Stimulated activated CD4-positive, alpha-beta T cell treated with anti-CD3 and anti-CD28 coated beads, Interleukin-2, amount 100 ng/mL, for 4 hours (primary cell): ENCODE measurements around the gene TBC1D10A.
A peak's percentile ranks its signal among the peaks of the same experiment; 100 is the strongest.

Experiments used
- DNase-seq: peaks from one replicate; pipeline ENCODE4 v3.0.0-alpha.2; 2020; ENCODE audit warnings: low read depth

TBC1D10A gene

DNA sequence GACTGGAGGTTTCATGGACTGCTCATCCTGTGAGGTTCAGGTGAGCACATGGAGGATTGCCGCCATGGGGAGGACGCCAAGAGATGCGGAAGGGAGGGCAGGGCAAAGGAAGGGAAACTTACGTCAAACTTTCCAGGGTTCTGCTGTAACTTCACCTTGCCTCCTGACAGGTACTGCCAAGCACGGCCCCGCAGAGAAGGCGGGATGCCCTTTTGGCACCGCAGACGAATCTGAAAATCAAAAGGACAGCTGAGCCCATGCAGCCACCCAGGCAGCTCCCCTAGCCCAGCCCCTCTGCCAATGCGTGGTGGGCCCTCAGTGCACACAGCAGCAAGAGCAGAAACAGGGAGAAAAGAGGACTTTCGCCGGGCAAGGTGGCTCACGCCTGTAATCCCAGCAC is 27.4 kb downstream of the TBC1D10A start:
- no peak for DNase-seq

DNA sequence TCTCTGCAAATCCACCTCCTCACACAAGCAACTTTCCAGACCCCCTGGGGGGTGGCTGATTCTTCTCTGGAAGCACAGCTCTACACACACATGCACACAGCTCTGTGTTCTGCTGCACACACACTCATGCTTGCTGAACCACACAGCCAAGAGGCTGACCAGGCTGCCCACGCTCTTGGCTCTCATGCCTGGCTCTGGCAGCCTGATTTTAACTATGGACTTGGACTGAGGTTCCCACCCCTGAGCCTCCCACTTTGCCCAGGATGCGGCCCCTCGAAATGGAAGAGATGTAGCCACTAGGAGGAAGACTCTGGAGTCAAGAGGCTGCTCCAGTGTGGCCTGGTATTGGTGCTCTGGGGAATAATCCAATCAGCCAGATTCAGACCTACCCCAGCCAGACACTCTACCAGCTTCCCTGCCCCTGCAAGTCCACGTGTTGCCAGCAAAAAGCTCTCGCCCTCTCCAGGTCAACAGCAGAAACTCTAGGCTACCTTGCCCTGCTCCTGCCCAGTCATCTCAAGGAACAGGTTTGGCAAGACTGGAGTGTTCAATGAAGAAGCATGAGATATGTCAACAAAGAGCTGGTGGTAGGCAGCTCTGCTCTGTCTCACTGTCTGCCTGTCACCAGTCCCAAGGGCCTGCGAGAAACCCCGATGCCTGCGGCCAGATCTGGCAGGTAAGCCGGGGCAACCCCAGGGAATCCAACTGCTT is 28.6 kb downstream of the TBC1D10A start:
- no peak for DNase-seq

DNA sequence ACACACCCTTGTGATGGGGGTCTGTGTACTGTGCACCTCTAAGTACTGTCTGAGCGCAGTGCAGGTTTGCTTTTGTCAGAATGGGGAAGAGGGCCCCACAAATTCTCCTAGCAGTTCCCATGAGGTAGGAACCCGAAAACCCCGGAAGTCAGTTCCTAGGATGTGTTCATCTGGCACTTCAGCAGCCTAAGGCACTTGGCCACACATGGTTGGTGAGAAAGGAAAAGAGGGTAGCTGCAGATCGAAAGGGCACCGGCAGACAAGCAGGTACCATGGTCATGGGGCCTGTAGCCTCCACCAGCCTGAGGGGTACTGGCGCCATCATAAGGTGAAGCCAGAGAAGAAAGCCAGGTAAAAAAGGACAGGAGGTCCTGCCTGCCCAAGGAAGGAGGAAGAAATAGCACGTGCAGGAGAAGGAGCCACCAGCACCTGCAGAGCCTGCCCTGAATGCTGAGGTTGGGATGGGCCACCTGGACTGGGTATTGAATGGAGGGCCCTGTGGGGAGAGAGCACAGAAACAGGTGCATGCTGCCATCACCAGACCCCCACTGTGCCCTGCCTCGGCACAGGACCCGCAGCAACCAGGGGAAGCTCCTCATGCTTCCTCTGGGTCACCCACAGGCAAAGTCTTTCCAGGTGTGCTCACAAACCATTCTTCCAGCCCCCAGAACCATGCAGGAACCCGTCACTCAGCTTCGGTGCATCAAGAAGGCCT is 29.3 kb downstream of the TBC1D10A start:
- no peak for DNase-seq

DNA sequence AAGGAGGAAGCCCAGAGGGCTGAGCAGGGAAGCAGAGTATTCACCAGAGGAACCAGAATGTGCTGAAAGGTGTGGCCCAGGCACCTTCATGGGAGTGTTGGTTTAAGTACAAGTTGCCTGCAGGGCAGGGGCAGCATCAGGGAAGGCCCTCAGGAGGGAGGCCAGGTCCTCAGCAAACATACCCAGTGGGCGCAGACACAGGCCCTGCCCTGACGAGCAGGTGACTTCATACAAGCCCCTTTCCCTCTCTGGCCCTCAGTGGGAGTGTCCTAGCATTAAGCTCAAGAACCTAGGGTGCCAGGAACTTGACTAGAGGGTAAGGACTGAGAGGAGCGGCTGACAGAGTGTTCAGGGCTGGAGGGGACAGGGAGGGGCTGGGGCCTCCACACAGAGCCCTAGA is 29.9 kb downstream of the TBC1D10A start:
- no peak for DNase-seq

DNA sequence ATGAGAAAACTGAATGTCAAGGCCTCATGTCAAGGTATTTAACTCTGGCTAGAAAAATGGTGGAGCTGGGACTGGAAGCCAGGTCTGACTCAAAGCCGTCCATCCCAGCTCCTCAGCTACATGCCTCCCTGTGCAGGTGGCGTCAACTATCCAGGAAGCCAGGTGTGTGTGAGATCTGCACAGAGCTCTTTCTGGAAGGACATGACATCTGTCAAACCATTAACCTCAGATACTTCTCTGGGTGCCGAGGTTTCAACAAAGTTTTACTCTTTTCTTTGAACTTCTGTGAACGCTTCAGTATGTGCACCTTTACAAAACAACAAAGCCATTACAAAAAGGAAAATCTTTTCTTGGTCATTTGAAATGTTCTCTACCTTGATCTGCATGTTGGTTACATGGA is 30.4 kb downstream of the TBC1D10A start:
- no peak for DNase-seq

DNA sequence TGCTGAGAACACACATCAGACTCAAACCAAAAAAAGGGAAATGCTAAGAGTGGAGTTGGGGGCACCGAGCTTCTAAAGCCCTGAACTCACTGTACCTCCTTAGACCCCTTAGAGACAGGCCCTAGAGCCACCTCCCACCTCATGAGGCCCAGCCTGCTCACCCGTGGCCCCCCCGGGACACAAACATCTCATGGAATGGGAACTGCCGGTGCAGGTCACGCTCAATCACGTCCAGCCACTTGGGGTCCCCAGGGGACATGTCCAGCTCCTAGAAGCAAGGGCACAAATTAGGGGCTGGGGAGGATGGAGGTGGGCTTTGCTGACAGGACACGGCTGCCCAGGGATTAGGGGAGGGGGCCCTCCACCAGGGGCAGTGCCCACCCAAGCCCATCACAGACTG is 31.2 kb downstream of the TBC1D10A start:
- DNase-seq = no peak

DNA sequence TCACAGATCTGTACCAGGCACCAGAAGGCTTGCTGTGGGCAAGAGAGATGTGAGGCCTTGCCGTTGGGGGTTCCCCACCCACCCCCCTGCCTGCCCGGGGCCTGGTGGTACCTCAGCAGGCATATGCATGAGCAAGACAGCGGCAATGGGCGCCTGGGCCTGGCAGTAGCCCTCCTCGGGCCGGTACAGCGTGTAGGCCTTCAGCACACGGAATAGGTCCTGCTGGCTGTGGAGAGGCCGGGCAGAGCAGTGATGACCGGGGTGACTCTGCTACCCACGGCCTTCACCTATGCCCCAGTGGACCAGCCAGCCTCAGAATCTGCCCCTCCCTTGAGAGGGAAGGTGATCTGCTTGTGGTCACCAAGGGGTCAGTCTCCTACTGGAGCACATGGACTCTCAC is 31.9 kb downstream of the TBC1D10A start:
- no peak for DNase-seq

DNA sequence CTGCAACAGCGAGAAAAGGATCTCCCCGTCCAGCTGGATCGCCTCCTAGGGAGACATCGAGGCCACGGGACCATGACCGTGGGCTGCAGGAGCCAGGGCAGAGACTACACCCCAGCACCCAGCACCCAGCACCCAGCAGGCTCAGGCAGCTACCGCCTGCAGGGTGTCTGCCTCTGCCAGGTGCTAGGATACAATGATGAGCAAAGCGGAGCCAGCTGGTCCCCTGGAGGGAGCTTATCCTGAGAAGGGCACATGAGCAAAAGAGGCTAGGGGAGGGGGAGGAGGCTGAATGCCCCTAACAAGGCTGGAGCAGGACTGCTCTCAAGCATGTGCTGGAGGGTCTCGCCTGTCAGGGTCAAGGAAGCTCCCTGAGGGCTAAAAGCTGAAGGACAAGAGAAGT is 32.7 kb downstream of the TBC1D10A start:
- DNase-seq = no peak

DNA sequence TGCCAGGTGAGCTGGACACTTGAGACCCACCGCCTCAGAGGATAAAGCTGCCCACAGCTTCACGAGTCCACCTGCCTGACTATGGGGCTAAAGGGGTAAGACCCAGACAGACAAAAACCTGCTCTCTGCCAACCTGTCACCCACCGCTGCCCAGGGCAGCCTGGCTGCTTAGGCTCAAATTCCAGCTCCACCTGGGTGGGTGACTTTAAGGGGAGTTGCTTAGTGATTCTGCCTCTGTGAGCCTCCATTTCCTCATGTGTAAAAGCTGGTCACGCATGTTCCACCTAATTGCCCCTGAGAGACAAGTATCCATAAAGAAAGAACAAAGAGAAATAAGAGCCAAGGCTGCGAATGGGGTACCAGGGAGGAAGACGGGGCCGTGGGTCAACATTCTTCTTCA is 33.7 kb downstream of the TBC1D10A start:
- DNase-seq = no peak

DNA sequence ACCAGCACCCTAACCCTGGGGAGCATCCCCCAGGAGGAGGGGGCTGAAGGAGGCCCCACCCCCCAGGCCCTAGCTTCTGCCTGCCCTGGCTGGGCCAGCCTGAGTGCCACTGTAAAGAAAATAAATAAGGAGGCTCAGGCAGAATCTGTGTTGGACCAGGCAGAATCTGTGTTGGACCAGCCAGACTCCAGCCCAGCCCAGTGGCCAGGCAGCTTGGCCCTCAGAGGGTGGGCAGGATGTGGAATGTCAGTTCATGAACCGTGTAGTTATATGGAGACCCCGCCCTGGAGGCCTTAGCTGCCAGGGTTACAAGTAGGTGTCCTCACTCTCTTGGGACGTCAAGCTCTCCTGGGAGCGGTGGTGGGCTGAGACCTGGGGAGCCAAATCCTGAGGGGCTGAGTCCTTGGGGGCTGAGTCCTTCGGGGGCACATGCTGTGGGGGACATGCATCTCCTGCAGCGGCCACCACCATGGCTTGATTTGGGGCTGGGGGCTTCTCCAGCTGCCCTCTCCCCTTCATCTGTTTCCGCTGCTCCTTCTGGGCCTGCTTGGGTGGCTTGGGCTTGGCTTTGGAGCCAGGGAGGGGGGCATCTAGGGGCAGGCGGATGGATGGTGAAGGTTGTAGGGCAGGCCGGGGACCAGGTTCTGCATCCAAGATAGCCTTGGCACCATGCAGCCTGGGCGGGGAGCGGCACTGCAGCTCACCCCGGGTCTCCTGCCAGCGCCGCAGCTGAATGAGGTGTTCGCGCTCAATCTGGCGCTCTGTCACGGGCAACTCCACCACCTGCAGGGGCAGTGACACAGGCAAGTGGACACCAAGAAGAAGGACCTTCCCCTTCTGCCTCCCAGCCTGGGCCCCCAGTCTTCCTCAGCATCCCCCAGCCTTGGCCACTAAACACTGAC is 34.4 kb downstream of the TBC1D10A start:
- DNase-seq = no peak

DNA sequence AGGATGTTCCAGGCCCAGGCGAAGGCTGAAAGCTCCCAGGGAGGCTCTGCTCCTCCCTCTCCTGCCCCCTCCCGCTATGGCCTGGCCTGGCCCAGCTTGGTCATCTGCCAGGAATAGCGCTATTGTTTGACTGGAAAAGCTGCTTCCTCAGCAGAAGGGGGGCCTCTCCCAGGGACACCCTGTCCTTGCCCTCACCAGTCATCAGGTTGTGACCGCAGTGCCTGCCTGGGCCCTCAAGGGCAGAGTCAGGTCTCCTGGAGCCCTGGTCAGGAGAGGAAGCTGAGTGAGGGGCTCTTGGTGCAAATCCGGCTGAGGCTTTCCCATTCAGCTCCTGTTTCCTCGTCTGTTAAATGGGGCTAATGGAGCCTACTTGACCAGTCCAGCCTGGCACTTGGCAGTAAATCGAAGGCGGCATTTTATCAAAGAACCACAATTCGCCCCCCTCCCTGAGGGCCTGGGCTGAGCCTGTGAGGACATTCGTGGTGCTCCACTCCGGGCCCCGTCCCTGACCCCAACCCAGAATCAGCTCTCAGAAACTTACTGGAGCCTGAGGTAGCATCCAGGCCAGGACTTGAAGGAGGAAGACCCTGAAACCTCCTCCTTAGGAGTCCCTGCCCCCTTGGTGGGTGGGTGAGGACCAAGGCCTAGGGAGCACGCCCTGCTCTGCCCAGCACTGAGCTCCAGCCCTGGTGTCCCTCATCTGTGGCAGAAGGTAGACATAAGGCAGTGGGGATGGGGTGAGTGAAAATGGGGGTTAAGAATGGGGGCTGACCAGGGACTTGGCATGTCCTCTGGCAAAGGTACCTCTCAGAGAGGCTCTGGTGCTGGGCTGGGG is 35.5 kb downstream of the TBC1D10A start:
- DNase-seq = no peak

DNA sequence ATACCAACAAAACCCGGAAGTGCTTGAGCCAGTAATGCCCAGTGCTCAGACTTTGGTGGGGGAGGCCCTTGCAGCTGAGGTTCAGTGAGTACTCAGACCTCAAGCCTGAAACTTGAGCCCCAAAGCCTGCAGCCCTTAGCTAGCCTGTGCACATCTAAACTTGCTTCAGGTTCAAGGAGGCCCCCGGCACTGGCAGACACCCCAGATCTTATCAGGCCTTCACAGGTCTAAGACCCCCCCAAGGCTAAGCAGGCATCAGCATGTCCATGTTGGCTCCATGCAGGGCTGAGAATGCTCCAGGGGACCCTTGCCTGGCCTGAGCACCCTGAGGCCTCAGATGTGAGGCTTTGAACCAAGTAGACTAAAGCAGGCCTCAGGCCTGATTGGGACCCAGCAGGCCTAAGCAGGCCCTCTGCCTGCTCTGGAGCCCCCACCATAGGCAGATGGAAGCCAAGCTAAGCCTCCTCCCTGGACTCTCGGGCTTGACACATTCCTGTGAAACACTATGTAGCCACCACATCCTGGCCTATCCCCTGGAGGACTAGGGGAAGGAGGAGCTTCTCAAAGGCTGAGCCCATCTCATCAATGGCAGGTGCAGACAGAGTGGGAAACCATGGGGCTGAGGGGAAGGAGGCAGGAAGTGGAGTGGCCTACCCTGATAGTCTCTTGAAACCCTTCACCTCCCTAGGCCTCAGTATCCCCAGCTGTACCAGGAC is 36.2 kb downstream of the TBC1D10A start:
- DNase-seq = no peak

DNA sequence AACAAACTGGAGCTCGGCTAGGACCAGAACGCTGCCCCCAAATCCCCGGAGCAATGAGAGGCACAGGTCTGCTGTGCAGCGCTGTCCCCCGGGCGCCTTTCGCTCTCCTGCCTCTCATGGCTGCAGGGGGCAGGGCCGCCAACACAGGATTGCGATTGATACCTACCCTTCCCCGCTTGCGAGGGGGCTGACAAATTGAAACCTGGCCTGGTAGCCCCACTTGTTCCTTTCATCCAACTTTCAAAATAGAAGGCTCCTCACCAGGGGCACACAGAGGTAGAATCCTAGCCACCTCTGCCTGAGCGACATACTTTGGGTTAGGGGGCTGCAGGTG is 36.8 kb downstream of the TBC1D10A start:
- DNase-seq = no peak

DNA sequence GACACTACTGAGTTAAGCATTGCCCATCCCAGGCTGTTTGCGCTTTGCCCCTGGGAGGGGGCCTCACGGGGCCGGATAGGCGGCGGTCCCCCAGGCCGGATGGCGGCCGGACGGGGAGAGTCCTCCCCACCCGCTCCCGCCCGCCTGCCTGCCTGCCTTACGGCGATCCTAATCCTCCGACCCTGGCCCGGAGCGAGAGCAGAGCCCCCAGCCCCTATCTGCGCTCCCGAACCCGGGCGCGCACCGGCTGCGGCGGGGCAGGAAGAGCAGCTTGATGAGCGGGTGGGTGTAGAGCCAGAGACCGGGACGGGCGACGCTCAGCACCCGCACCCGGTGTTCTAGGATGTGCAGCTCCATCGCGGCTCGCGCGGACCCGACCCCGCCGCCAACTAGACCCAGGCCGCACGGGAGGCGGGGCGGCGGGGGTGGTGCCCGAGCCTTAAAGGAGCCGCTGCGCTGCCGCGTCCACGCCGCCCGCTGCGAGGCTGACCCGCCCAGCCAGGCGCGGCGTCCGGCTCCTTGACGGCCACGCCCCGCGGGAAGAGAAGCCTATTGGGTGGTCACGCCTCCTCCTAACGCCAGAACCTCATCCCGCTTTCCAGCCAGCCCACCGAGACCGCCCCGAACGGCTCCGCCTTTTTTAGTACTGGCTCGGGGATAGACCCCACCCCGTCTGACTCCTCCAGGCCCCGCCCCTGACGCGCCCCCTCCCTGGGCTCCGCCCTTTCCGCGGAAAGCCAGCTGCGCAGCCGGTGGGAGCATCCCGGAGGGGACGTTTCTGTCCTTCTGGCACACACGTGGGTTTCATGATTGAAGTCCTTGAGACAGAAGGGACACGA is 37.4 kb downstream of the TBC1D10A start, which contains the start of gene CASTOR1:
Gene CASTOR1 (minus strand): TSS at position 365 of the 839 bp plus-strand sequence. CDS start 8 bp downstream, at position 357.
- DNase-seq = peak; percentile 78

DNA sequence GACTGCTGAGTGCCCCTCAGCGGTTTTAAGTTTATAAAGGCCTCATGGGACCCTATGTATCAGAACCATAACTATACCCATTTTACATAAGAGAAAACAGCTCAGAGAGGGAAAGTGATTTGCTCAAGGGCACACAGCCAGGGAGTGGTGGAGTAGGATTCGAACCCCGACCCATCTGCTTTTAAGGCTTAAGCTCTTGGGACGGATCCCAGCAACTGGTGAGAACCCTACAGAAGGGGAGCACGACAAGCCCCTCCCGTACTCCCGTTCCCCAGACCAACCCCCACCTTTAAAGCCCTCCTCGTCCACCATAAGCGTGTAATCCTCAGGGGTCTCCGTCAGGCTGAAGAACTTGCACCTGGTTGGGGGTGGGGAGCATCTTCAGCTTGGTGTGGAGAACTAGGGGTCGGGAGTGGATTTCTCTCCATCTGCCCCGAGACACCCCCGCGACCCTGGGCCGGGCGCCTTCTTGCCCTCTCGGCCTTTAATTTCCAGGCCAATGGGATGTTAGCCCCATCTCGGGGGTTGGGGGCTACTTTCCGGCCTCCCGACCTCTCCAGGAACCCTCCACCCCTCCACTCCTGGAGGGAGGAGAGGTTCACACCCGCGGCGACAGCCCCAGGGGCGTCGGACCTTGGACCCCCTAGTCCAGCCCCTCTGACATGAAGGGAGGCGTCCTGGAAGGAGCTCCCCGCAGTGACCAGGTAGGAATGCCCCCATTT is 38.2 kb downstream of the TBC1D10A start:
- no peak for DNase-seq

DNA sequence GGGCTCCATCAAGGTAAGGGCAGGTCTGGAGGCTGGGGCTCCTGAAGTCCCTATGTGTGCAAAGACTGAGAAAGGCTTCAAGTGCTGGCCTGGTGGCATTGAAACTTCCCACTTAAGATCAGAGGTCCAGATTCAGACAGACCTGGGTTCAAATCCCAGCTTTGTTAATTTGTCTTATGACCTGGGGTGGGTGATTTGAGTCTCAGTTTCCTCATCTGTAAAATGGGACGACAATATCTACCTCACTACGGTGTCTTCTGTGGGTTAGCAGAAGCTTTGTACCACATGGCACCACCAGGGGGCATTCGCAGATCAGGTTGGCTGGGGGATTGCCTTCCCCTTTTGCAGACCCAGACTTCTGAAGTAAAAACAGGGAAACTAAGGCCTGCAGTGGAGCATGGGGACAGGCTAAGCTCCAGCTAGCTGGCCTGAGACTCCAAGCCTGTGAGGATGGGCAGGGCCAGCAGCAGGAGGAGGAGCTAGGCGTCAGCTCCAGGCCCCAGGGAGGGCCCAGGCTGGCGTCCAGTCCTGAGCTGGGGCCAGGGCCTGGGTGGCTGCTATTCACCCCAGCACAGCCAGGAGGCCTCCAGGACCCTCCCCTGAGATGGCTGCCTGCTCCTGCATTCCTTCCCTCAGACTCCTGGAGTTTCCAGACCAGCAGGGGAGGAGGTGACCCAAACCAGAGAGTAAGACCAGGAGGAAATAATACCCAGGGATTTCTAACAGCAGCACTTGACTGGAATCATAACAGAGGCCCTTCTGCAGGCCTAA is 38.9 kb downstream of the TBC1D10A start:
- DNase-seq = peak; percentile 82

DNA sequence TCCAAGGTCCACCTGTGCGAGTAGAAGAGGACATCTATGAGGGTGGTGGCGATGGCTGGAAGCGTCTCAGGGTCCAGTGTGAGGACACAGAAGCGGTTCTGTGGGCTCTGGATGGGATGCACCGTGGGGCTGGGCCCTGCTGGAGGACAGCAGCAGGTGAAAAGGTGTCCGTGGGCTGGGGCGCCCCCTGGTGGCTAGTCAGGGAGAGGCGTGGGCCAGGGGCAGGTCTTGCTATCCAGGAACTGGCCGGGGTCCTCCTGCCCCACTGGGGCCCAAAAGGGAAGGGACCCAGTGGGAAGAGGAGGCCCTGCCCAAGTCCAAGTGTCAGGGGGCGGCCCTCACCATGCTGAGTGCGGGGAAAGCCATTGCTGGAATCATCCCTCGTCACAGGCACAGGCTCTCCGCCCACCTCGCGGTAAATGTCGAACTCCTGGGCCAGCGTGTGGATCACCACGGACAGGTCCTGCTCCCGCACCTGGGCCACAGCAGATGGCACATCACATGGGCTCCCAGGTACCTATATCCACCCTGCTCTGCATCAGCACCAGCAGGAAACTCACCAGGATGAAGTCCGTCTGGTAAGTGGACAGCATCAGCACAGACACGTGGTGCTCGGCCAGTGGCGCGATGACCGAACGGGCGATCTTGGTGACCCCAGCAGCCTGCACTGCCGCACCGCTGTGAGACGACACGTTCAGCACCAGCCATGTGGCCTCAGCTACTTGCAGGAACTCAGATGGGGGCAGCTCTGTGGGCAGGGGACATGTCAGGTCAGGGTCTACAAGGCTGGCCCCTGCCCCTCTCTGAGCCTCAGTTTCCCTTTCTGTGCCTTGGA is 39.7 kb downstream of the TBC1D10A start:
- peak; percentile 78 for DNase-seq

DNA sequence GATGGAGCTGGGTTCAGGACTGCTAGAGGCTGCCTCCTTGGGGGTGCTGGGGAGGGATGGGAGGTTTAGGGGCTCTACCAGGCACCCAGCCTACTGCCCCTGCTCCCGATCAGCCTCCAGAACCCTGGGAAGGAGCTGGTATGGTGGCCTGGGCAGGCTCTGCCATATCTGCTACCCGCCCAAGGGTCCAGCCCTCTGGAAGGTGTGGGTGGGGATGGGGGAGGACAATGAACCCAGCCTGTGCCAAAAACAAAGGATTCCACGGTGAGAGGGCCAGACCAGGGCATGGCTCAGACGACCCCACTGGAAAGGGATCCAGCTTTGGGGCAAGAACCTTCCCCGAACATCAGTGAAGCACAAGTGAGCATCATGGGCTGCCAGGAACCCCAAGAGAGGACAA is 40.4 kb downstream of the TBC1D10A start:
- DNase-seq = no peak
